Measurements from ENCODE around the gene EDC3.

The EDC3 gene

GRCh38 chr15:74657846-74658245 is 38.0 kb downstream of the EDC3 start:
- TF ChIP-seq CTCF (IDR thresholded peaks at IDR 0.05; ENCODE audit: insufficient read depth, low read length, poor library complexity, severe bottlenecking) (no peak), EZH2phosphoT487 (conservative IDR thresholded peaks at IDR 0.05; ENCODE audit: low read length) (no peak)
- H3K4me3 ChIP-seq (ENCODE audit: insufficient read depth, low read length, poor library complexity, severe bottlenecking): no peak overlapping the region
- no peak overlapping the region for H2AFZ ChIP-seq (ENCODE audit: low read depth, low read length, severe bottlenecking)
- H3K36me3 ChIP-seq (ENCODE audit: low read length): peaks cover 9% of the 10 kb centered on the region; the same call in 1 of the 2 replicates
- H3K4me2 ChIP-seq (ENCODE audit: low read depth, low read length, poor library complexity, severe bottlenecking): no peak overlapping the region
- H3K79me2 ChIP-seq (ENCODE audit: insufficient read depth, low read length): 0 out of 2 replicates have a peak, but pooled peaks cover 10% of the 10 kb centered on the region
- H3F3A ChIP-seq (ENCODE audit: insufficient read depth): 0 out of 2 replicates have a peak, but pooled peaks cover 4% of the 10 kb centered on the region
- H3K9ac ChIP-seq (ENCODE audit: low read length): no peak overlapping the region
- H3K9me3 ChIP-seq (ENCODE audit: insufficient read depth, low read length): no peaks in the 10 kb centered on the region
- no peak overlapping the region for H3K27ac ChIP-seq (ENCODE audit: low read depth, low read length)
- no peaks in the 10 kb centered on the region for H4K20me1 ChIP-seq (ENCODE audit: low read depth, low read length)
- H3K9me2 ChIP-seq (replicated peaks; ENCODE audit: insufficient read depth, low read length): no peaks in the 10 kb centered on the region
- no peaks in the 10 kb centered on the region for H3K27me3 ChIP-seq (ENCODE audit: low read length)

GRCh38 chr15:74656935-74657535 is 38.8 kb downstream of the EDC3 start:
- Histone ChIP-seq H3F3A (ENCODE audit: insufficient read depth) (no peaks in the 10 kb centered on the region), H2AFZ (ENCODE audit: low read depth, low read length, severe bottlenecking) (no peak overlapping the region), H3K9me2 (replicated peaks; ENCODE audit: insufficient read depth, low read length) (no peaks in the 10 kb centered on the region), H4K20me1 (ENCODE audit: low read depth, low read length) (no peaks in the 10 kb centered on the region), H3K36me3 (ENCODE audit: low read length) (peaks cover 9% of the 10 kb centered on the region; the same call in 1 of the 2 replicates), H3K79me2 (ENCODE audit: insufficient read depth, low read length) (0 out of 2 replicates have a peak, but pooled peaks cover 6% of the 10 kb centered on the region), H3K9ac (ENCODE audit: low read length) (no peak overlapping the region), H3K27me3 (ENCODE audit: low read length) (no peaks in the 10 kb centered on the region), H3K9me3 (ENCODE audit: insufficient read depth, low read length) (no peaks in the 10 kb centered on the region), H3K4me2 (ENCODE audit: low read depth, low read length, poor library complexity, severe bottlenecking) (no peak overlapping the region), H3K27ac (ENCODE audit: low read depth, low read length) (no peak overlapping the region), H3K4me3 (ENCODE audit: insufficient read depth, low read length, poor library complexity, severe bottlenecking) (no peak overlapping the region)
- no peak for TF ChIP-seq EZH2phosphoT487 (conservative IDR thresholded peaks at IDR 0.05; ENCODE audit: low read length)
- TF ChIP-seq CTCF (IDR thresholded peaks at IDR 0.05; ENCODE audit: insufficient read depth, low read length, poor library complexity, severe bottlenecking): no peak

- Histone ChIP-seq H3K9me3 (ENCODE audit: insufficient read depth, low read length) (no peaks in the 10 kb centered on the region), H3K4me3 (ENCODE audit: insufficient read depth, low read length, poor library complexity, severe bottlenecking) (no peak overlapping the region), H4K20me1 (ENCODE audit: low read depth, low read length) (no peaks in the 10 kb centered on the region), H3K9me2 (replicated peaks; ENCODE audit: insufficient read depth, low read length) (no peaks in the 10 kb centered on the region), H3F3A (ENCODE audit: insufficient read depth) (no peaks in the 10 kb centered on the region), H3K79me2 (ENCODE audit: insufficient read depth, low read length) (no peaks in the 10 kb centered on the region), H3K27ac (ENCODE audit: low read depth, low read length) (no peak overlapping the region), H3K36me3 (ENCODE audit: low read length) (0 out of 2 replicates have a peak, but pooled peaks cover 4% of the 10 kb centered on the region), H2AFZ (ENCODE audit: low read depth, low read length, severe bottlenecking) (no peak overlapping the region), H3K27me3 (ENCODE audit: low read length) (no peaks in the 10 kb centered on the region), H3K4me2 (ENCODE audit: low read depth, low read length, poor library complexity, severe bottlenecking) (no peak overlapping the region), H3K9ac (ENCODE audit: low read length) (no peak overlapping the region)
- TF ChIP-seq EZH2phosphoT487 (conservative IDR thresholded peaks at IDR 0.05; ENCODE audit: low read length) (no peak), CTCF (IDR thresholded peaks at IDR 0.05; ENCODE audit: insufficient read depth, low read length, poor library complexity, severe bottlenecking) (no peak)
Observed at GRCh38 chr15:74655424-74655823, 40.4 kb downstream of the EDC3 start.
